Heart left ventricle (tissue), 16 donors: ENCODE data around the gene TAS1R2. TPM values are rescaled to one million over a fixed set of nuclear protein-coding genes. Genes with fewer than 3 reads are reported as not detected.

Source experiments
- ATAC-seq, 4 donors: fragments of 200-7000 bp; cut with Tn5 transposase; one replicate each; pipeline ENCODE4 v1.9.1; 2020 to 2022; ENCODE audit warnings: moderate library complexity in 4 of 4, mild to moderate bottlenecking in 3 of 4, moderate number of reproducible peaks in 1 of 4
- DNase-seq, 5 donors: peaks; one replicate each; pipeline ENCODE4 v3.0.0-alpha.2; 2020
- H3K27ac ChIP-seq, 12 donors: fragments of 200-600 bp; sonication (generic) in 4 of 12; one replicate each; pipeline versions ENCODE4 v1.5.0 to v1.8.0; 2016 to 2022; ENCODE audit warnings: mild to moderate bottlenecking in 2 of 12
- H3K27me3 ChIP-seq, 9 donors: fragments of 200-600 bp; sonication (generic) in 2 of 9; one replicate each; pipeline versions ENCODE4 v1.5.1 to v1.8.0; 2016 to 2022; ENCODE audit warnings: mild to moderate bottlenecking in 3 of 9
- H3K36me3 ChIP-seq, 9 donors: fragments of 200-600 bp; sonication (generic) in 2 of 9; one replicate each; pipeline versions ENCODE4 v1.5.0 to v1.8.0; 2018 to 2022; ENCODE audit warnings: mild to moderate bottlenecking in 2 of 9
- H3K4me1 ChIP-seq, 12 donors: fragments of 200-600 bp; sonication (generic) in 4 of 12; one replicate each; pipeline versions ENCODE4 v1.5.0 to v1.8.0; 2016 to 2022; ENCODE audit warnings: mild to moderate bottlenecking in 3 of 12
- H3K4me3 ChIP-seq, 12 donors: fragments of 200-600 bp; sonication (generic) in 4 of 12; one replicate each; pipeline versions ENCODE4 v1.5.0 to v1.8.0; 2017 to 2022; ENCODE audit warnings: mild to moderate bottlenecking in 9 of 12, moderate library complexity in 4 of 12
- H3K9me3 ChIP-seq, 12 donors: fragments of 200-600 bp; sonication (generic) in 4 of 12; one replicate each; pipeline versions ENCODE4 v1.5.0 to v1.8.0; 2016 to 2022; ENCODE audit warnings: mild to moderate bottlenecking in 1 of 12
- POLR2A ChIP-seq, 2 donors: fragments of 450-650 bp; IDR thresholded peaks; one replicate each; pipeline ENCODE4 v1.6.1; 2017; ENCODE audit warnings: antibody characterized with exemption in 2 of 2, mild to moderate bottlenecking in 2 of 2, moderate library complexity in 2 of 2
- WGBS, 4 donors: extraction: QIAGEN DNeasy Blood & Tissue Kit in 2 of 4; methylation state at CpG; one replicate each; pipeline versions ENCODE4 v1.1.5 to v1.1.7; 2013 to 2018; 5-methylcytosine and 5-hydroxymethylcytosine counted together
- intact Hi-C, 10 donors: fragments of 100-400 bp; cut with DNase I; formaldehyde crosslinking; loops; one replicate each; pipeline versions ENCODE4 v1.11.1 to v1.14.2; 2022
- polyA plus RNA-seq, 2 donors: library from polyadenylated mRNA; stranded (reverse); fragments of 200-250 nt; gene quantifications; one replicate each; pipeline ENCODE4 v1.2.3, GENCODE V29; 2013
- total RNA-seq, 9 donors: library from RNA; depleted of rRNA in 2 of 9; stranded (reverse); fragments of >200 nt in 2 of 9; fragmentation: NEBNext Ultra II Directional in 3 of 9; extraction: Animal tissue kit (Norgen Biotek cat#: 25700) in 3 of 9; gene quantifications; one replicate each; pipeline versions ENCODE4 v1.1.0 to v1.2.4, GENCODE V29; 2016 to 2023
- TF ChIP-seq, protein P1 (sequence below), 12 donors: fragments of 200-600 bp; sonication (generic) in 4 of 12; IDR thresholded peaks; one replicate each; pipeline versions ENCODE4 v1.5.0 to v1.8.0; 2018 to 2022; ENCODE audit warnings: antibody characterized with exemption in 12 of 12, mild to moderate bottlenecking in 5 of 12
- donor health status: ischemic (EF 13 %, LVEDD 7.1; RV severe dilation, severe dysfunction).
- donor health status: healthy with polysubstance abuse.
- donor health status: DM: no; HTN: yes; CAD: no.
- donor health status: DM: no; HTN: no; CAD: no.
- donor health status: ischemic (EF 25% LVEDD 6.9; RV normal size, moderate dysfunction).
- donor health status: ischemic (EF 25% LVEDD 5.7; RV mildly dilated, moderate dysfunction).
- donor health status: healthy.
- donor health status: DM: yes; HTN: yes; CAD: no.
- donor health status: ischemic (EF 35%, LVEDD 5.7; RV mildly dilated, moderate dysfunction).
- donor health status: nonischemic (EF 11% LVEDD 7.7; RV severe dilation, severe dysfunction).
- donor health status: DM: yes; HTN: yes; CAD: no.
- donor health status: PGD.
- donor health status: ischemic (EF 29% LVEDD 5.4; RV normal size, mild dysfunction).
- donor health status: nonischemic (EF 23%, LVEDD 6.1; RV moderate dilation, normal function).

The TAS1R2 gene
- total and polyA plus RNA-seq, 11 donors: not detected

DNA sequence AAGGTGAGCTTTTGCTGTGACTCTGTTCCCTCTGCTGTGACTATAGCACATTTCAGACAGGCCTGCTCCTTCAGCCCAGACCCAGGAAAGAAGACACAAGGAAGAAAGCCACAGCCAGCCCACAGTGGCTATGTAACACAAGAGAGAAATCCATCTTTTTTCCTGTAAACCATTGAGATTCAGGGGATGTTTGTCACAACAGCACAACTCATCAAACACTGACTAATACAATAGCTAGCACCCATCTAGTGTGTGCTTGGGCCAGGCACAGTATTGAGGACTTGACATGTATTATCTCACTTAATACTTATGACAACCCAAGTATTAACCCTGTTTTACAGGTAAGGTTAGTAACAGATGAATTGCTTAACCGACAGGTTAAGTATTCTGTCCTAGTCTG, 29.8 kb downstream of the TAS1R2 start:
- intact Hi-C loops: no loop called here
- TF ChIP-seq POLR2A (IDR thresholded peaks at IDR 0.05): no peak
- TF ChIP-seq, protein P1, sequence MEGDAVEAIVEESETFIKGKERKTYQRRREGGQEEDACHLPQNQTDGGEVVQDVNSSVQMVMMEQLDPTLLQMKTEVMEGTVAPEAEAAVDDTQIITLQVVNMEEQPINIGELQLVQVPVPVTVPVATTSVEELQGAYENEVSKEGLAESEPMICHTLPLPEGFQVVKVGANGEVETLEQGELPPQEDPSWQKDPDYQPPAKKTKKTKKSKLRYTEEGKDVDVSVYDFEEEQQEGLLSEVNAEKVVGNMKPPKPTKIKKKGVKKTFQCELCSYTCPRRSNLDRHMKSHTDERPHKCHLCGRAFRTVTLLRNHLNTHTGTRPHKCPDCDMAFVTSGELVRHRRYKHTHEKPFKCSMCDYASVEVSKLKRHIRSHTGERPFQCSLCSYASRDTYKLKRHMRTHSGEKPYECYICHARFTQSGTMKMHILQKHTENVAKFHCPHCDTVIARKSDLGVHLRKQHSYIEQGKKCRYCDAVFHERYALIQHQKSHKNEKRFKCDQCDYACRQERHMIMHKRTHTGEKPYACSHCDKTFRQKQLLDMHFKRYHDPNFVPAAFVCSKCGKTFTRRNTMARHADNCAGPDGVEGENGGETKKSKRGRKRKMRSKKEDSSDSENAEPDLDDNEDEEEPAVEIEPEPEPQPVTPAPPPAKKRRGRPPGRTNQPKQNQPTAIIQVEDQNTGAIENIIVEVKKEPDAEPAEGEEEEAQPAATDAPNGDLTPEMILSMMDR (IDR thresholded peaks at IDR 0.05): no peak
- Histone ChIP-seq H3K4me3 (no peak overlapping the region), H3K27ac (no peak overlapping the region), H3K27me3 (peaks cover 0 to 38% (median 1%) of the 10 kb centered on the region in 9 donors), H3K36me3 (no peaks in the 10 kb centered on the region), H3K4me1 (no peaks in the 10 kb centered on the region), H3K9me3 (peaks cover 0 to 12% (median 0%) of the 10 kb centered on the region in 12 donors)
- 92 to 100% (median 97%) methylated on average over 1 of the region's 1 CpG for WGBS, 4 donors
- no peak for DNase-seq
- no peak for ATAC-seq

DNA sequence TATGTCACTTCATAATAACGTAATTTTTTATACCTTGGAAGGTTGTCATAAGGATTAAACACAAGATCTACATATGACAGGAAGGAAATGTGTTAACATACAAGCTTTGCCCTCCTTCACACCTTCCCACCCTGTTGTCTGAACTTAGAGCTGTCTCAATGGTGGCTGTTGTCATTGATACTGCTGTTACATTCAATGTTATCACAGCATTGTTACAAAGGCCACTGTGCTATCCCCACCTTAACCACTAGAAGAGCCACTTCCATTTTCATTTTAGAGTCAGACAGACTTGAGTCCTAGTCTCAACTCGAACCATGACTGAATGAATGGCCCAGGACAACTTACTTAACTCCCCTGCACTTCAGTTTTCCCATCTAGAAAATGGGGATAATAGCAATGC, 31.2 kb downstream of the TAS1R2 start:
- intact Hi-C loops: no loop called here
- Histone ChIP-seq H3K36me3 (no peaks in the 10 kb centered on the region), H3K27ac (no peak overlapping the region), H3K4me1 (no peaks in the 10 kb centered on the region), H3K4me3 (no peak overlapping the region), H3K9me3 (peaks cover 0 to 12% (median 0%) of the 10 kb centered on the region in 12 donors), H3K27me3 (peaks cover 0 to 37% (median 0%) of the 10 kb centered on the region in 9 donors)
- TF ChIP-seq, protein P1 (IDR thresholded peaks at IDR 0.05): no peak
- TF ChIP-seq POLR2A (IDR thresholded peaks at IDR 0.05): no peak
- DNase-seq: no peak
- ATAC-seq: no peak
- WGBS, 4 donors: 37 to 60% (median 48%) methylated on average over 2 of the region's 2 CpGs

DNA sequence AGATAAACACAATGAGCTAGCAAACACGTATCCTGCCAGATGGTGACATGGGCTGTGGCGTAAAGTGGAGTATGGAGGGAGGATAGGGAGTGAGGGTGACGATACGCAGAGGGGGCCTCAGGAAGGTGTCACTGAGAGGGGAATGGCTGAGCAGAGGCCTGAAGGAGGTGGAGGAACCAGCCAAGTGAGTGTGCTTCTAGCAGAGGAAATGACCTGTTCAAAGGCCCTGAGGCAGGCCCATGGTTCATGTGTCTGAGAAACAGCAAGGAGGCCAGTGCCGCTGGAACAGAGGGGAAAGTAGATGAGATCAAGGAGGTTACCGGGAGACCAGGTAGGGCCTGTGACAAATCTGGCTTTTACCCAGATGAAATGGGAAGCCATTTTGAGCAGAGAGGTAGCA, 36.0 kb downstream of the TAS1R2 start:
- no peak for ATAC-seq
- peaks cover 9 to 42% (median 15%) of the 10 kb centered on the region in 9 donors for H3K27me3 ChIP-seq
- WGBS, 4 donors: 85 to 91% (median 88%) methylated on average over 6 of the region's 6 CpGs

GRCh38 chr1:18820791-18821641, 38.4 kb downstream of the TAS1R2 start:
- no peaks in the 10 kb centered on the region for H3K36me3 ChIP-seq
- WGBS, 4 donors: 41 to 51% (median 45%) methylated on average over 20 to 22 of the region's 22 CpGs
- TF ChIP-seq, protein P1 (IDR thresholded peaks at IDR 0.05): peak; percentile 73 to 92 (median 81)
- no peak for TF ChIP-seq POLR2A (IDR thresholded peaks at IDR 0.05)
- H3K4me3 ChIP-seq: no peak overlapping the region
- H3K27ac ChIP-seq: no peak overlapping the region
- intact Hi-C loops: loop anchor here (1.0 to 5.0 kb wide), 3 partner anchors 224 kb away; no protein-coding TSS in a partner anchor
- peaks cover 0 to 4% (median 0%) of the 10 kb centered on the region in 12 donors for H3K4me1 ChIP-seq
- H3K9me3 ChIP-seq: no peaks in the 10 kb centered on the region
- H3K27me3 ChIP-seq: peaks cover 9 to 49% (median 21%) of the 10 kb centered on the region in 9 donors
- ATAC-seq (peak; percentile 62 to 91 (median 87)), DNase-seq (peak; percentile 54 to 83 (median 73))

More for the DNA sequence above, 36.0 kb downstream of the TAS1R2 start:
- TF ChIP-seq POLR2A (IDR thresholded peaks at IDR 0.05): no peak
- TF ChIP-seq, protein P1 (IDR thresholded peaks at IDR 0.05): no peak
- no peak for DNase-seq
- H3K36me3 ChIP-seq: no peaks in the 10 kb centered on the region
- intact Hi-C loops: loop anchor here in 1 of 10 donors (5.0 kb wide), 1 partner anchor 226 kb away; no protein-coding TSS in a partner anchor
- H3K4me1 ChIP-seq: peaks cover 0 to 4% (median 0%) of the 10 kb centered on the region in 12 donors
- H3K9me3 ChIP-seq: peaks cover 0 to 6% (median 0%) of the 10 kb centered on the region in 12 donors
- H3K4me3 ChIP-seq: no peak overlapping the region
- H3K27ac ChIP-seq: no peak overlapping the region
